ENCODE results near the gene HRH3. TPM values are rescaled to one million over a fixed set of nuclear protein-coding genes. Genes with fewer than 3 reads are reported as not detected.
A peak's percentile ranks its signal among the peaks of the same experiment; 100 is the strongest.

Gene HRH3
- total RNA-seq, 2 donors from 2014 or later, result 0.44 TPM; not detected in 1

- Histone ChIP-seq H3K27me3 (ENCODE audit: control insufficient read depth, insufficient read depth, low read length, poor library complexity, severe bottlenecking) (no peaks in the 10 kb centered on the region), H3K4me3 (ENCODE audit: low read length) (no peak overlapping the region), H3K9ac (ENCODE audit: extremely low read depth, low read length, poor library complexity, severe bottlenecking) (no peak overlapping the region), H3K36me3 (ENCODE audit: control insufficient read depth, insufficient read depth, low read length) (peaks cover 37% of the 10 kb centered on the region), H3K4me1 (ENCODE audit: control insufficient read depth, insufficient read depth, low read length) (no peaks in the 10 kb centered on the region), H3K9me3 (ENCODE audit: control insufficient read depth, low read length) (no peaks in the 10 kb centered on the region), H3K27ac (ENCODE audit: low read depth, low read length) (no peak overlapping the region)
- no peaks in the 10 kb centered on the region for H3K9me3 Mint-ChIP-seq
- 93 to 94% methylated on average over 21 to 29 of the region's 29 CpGs for WGBS, 2 experiments (ENCODE audit: insufficient coverage in 1 of 2, insufficient read length in 1 of 2)
- H3K36me3 Mint-ChIP-seq (ENCODE audit: low read depth), result peaks cover 18% of the 10 kb centered on the region
- no peak overlapping the region for H3K27ac Mint-ChIP-seq
- H3K4me3 Mint-ChIP-seq, result no peak overlapping the region
- peak; percentile 39 for DNase-seq
- H3K4me1 Mint-ChIP-seq, result no peaks in the 10 kb centered on the region
- no peak for TF ChIP-seq CTCF (conservative IDR thresholded peaks at IDR 0.05)
- no peaks in the 10 kb centered on the region for H3K27me3 Mint-ChIP-seq (ENCODE audit: insufficient read depth)
Observed at GRCh38 chr20:62193079-62194025, 26.7 kb downstream of the HRH3 start.

- no peak overlapping the region for H3K27ac Mint-ChIP-seq
- H3K9me3 Mint-ChIP-seq, result no peaks in the 10 kb centered on the region
- Histone ChIP-seq H3K36me3 (ENCODE audit: control insufficient read depth, insufficient read depth, low read length) (peaks cover 33% of the 10 kb centered on the region), H3K27ac (ENCODE audit: low read depth, low read length) (no peak overlapping the region), H3K9me3 (ENCODE audit: control insufficient read depth, low read length) (no peaks in the 10 kb centered on the region), H3K4me3 (ENCODE audit: low read length) (no peak overlapping the region), H3K9ac (ENCODE audit: extremely low read depth, low read length, poor library complexity, severe bottlenecking) (no peak overlapping the region), H3K4me1 (ENCODE audit: control insufficient read depth, insufficient read depth, low read length) (no peaks in the 10 kb centered on the region), H3K27me3 (ENCODE audit: control insufficient read depth, insufficient read depth, low read length, poor library complexity, severe bottlenecking) (no peaks in the 10 kb centered on the region)
- H3K27me3 Mint-ChIP-seq (ENCODE audit: insufficient read depth), result no peaks in the 10 kb centered on the region
- TF ChIP-seq CTCF (conservative IDR thresholded peaks at IDR 0.05), result no peak
- no peaks in the 10 kb centered on the region for H3K4me1 Mint-ChIP-seq
- no peak for DNase-seq
- H3K36me3 Mint-ChIP-seq (ENCODE audit: low read depth), result peaks cover 12% of the 10 kb centered on the region
- H3K4me3 Mint-ChIP-seq, result no peak overlapping the region
- WGBS, 2 experiments (ENCODE audit: insufficient coverage in 1 of 2, insufficient read length in 1 of 2), result 94 to 99% methylated on average over 8 to 10 of the region's 10 CpGs
Observed at GRCh38 chr20:62192635-62193034, 27.4 kb downstream of the HRH3 start.

GRCh38 chr20:62191781-62192559 lies 28.1 kb downstream of the HRH3 start:
- no peaks in the 10 kb centered on the region for H3K27me3 Mint-ChIP-seq (ENCODE audit: insufficient read depth)
- Histone ChIP-seq H3K36me3 (ENCODE audit: control insufficient read depth, insufficient read depth, low read length) (peaks cover 29% of the 10 kb centered on the region), H3K27me3 (ENCODE audit: control insufficient read depth, insufficient read depth, low read length, poor library complexity, severe bottlenecking) (no peaks in the 10 kb centered on the region), H3K4me1 (ENCODE audit: control insufficient read depth, insufficient read depth, low read length) (no peaks in the 10 kb centered on the region), H3K9me3 (ENCODE audit: control insufficient read depth, low read length) (no peaks in the 10 kb centered on the region), H3K9ac (ENCODE audit: extremely low read depth, low read length, poor library complexity, severe bottlenecking) (no peak overlapping the region), H3K27ac (ENCODE audit: low read depth, low read length) (no peak overlapping the region), H3K4me3 (ENCODE audit: low read length) (no peak overlapping the region)
- 93 to 97% methylated on average over 12 to 14 of the region's 14 CpGs for WGBS, 2 experiments (ENCODE audit: insufficient coverage in 1 of 2, insufficient read length in 1 of 2)
- H3K4me3 Mint-ChIP-seq, result no peak overlapping the region
- no peaks in the 10 kb centered on the region for H3K9me3 Mint-ChIP-seq
- H3K27ac Mint-ChIP-seq, result no peak overlapping the region
- H3K36me3 Mint-ChIP-seq (ENCODE audit: low read depth), result peaks cover 9% of the 10 kb centered on the region
- H3K4me1 Mint-ChIP-seq, result no peaks in the 10 kb centered on the region
- DNase-seq, result no peak
- TF ChIP-seq CTCF (conservative IDR thresholded peaks at IDR 0.05), result no peak
